Activated CD8-positive, alpha-beta memory T cell treated with anti-CD3 and anti-CD28 coated beads, Interleukin-2, amount 50 U/mL, for 48 hours (primary cell): Measurements from ENCODE around the gene NME9.

Source experiments
- DNase-seq: peaks from one replicate; pipeline ENCODE4 v3.0.0-alpha.2; 2020

The NME9 gene

GRCh38 chr3:138361561-138361971, 31.9 kb upstream of the NME9 start:
- DNase-seq, result no peak

- no peak for DNase-seq
These were observed 31.3 kb upstream of the NME9 start for GRCh38 chr3:138360869-138361525.

- DNase-seq, result no peak
These were observed 30.5 kb upstream of the NME9 start for GRCh38 chr3:138359919-138360868.

DNA sequence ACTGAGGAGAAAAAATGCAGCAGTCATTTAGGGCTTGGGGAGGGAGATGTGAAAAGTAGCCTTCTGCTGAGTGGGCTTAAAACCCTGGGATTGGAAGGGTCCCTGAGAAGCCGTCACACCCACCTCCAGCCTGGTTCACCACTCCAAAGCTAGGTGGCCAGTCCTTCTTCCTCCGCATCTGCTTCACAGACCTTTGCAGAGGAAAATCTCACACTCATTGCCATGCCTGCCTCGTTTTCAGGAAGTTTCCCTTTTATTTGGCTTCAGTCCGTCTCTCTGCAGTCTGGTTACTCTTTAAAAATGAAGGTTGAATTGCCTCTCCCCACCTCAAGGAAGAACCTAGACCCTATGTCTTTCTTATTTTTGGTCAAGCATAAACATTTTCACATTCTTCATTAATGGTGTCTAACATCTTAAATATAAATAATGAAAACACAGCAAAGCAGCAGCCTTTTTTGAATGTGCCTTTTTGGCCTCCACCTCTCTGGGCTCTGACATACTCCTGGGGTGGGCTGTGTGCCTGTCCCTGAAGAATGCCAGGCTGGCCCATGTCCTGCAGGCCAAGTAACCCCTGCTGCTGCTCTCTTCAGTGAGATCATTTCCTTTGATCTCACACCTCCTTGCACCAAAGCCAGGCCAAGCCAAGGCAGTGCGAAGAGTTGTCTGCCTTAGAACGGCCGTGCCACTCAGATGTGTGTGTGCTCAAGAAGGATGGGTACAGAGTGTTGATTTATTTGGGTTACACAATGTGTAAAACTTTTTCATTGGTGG, 29.7 kb upstream of the NME9 start:
- no peak for DNase-seq

DNA sequence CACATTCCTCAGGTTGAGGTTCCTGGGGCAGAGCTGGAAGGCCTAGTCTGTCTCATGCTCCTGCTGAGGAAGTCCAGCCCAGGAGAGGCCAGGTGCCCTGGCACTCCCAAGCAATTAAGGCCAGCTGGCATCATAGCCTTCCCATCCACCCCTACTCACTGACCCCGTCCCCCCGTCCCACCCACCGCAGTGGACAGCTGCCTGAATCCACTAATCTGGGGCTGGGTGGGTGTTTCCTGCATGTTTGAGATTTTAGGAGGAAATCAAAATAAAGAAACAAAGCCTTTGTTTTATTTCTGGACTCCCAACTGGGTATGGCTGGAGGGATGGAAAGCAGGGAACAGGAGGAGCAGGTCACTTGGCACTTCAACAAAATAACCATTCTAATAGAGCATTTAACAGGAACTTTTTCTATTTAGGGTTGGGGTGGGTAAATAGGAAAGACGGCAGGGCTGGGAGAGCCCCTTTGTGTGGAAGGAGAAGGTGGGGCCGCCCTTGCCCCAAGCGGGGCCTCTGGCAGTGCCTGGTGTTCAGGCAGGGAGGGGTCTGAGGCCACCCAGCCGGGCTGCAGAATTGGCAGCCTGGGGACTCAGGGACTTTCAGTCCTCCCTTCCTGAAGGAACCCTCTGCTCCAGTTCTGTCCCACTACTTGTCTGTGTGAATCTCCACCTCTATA, 27.2 kb upstream of the NME9 start:
- DNase-seq, result no peak

- no peak for DNase-seq
These were observed 25.4 kb upstream of the NME9 start for GRCh38 chr3:138355071-138355470.

- DNase-seq, result no peak
These were observed 24.7 kb upstream of the NME9 start for GRCh38 chr3:138354376-138354775.

- no peak for DNase-seq
These were observed 22.4 kb upstream of the NME9 start for GRCh38 chr3:138351916-138352550.

GRCh38 chr3:138351151-138351550, 21.5 kb upstream of the NME9 start:
- DNase-seq, result no peak

- DNase-seq, result no peak
These were observed 20.4 kb upstream of the NME9 start for GRCh38 chr3:138349926-138350665.

DNA sequence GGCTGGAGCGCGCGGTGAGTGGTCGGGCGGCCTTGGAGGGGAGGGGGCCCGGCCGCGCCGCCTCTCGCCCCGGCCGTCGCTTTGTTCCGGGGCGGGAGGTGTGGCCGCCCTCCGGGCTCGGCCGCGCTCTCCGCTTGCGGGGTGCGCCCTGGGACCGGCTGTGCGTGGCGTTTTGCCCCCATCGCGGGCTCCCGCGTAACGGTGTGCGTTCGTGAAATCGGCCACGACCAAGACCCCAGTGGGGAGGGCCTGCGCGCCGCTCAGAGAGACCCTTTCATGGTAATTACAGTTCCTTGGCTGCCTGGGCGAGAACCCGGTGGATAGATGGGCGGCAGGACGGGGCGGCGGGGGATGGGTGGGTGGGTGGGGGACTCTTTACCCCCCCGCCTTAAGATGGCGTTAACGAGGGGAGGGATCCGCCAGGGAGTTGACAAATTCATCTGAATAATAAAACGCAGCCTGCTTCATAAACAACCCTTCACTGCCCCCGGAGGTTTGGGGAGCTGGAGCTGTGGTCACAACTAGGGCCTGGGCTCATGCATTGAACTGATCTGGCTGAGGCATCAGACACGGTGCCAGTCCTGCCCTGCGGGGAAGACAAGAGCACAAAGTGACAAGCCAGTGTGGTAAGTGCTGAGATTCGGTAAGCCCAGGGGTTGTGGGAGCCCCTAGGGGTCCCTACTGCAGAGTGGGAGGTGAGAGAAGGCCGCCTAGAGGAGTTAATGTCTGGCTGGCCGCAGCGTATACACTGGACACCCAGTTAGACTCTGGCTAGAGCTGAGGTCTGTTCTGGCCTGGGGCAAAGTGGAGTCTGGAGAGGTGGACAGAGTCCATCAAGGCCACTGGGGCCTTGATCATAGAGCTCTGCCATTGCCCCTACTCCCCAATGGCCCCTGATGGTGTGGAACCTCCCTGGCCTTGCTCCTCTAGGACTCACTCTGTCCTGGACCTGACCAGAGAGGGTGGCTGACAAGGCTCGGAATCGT, 19.4 kb upstream of the NME9 start:
- DNase-seq, result no peak

- peak; percentile 69 for DNase-seq
These were observed 18.5 kb upstream of the NME9 start, which contains the start of gene MRAS for GRCh38 chr3:138347960-138348753. Gene MRAS (plus strand): TSS chr3:138348579. CDS start chr3:138372884, 24,305 bp downstream.

- no peak for DNase-seq
These were observed 15.1 kb upstream of the NME9 start for GRCh38 chr3:138344754-138345153.

- DNase-seq, result no peak
These were observed 10.9 kb upstream of the NME9 start for GRCh38 chr3:138340511-138340910.

- no peak for DNase-seq
These were observed 9.2 kb upstream of the NME9 start for GRCh38 chr3:138338811-138339210.

DNA sequence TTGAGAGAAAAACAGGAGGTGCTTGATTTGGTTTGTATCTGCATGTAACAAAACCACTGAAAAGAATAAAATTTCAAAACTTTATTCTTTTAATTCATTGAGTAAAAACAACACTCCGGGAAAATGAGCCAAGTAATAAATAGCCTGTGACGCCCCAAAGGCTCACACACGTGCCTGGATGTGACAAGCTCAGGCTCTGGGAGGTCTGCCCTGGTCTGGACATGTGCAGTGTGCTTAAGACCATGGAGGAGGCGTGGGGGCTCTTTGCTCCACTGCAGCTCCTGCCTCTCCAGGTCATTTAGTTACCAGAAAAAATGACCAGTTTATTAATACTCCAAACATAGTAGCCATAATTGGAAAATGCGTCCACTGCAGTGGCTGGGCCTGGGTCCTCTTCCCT, 8.6 kb upstream of the NME9 start:
- DNase-seq, result no peak

- peak; percentile 7 for DNase-seq
These were observed 6.9 kb upstream of the NME9 start for GRCh38 chr3:138336454-138336999.

DNA sequence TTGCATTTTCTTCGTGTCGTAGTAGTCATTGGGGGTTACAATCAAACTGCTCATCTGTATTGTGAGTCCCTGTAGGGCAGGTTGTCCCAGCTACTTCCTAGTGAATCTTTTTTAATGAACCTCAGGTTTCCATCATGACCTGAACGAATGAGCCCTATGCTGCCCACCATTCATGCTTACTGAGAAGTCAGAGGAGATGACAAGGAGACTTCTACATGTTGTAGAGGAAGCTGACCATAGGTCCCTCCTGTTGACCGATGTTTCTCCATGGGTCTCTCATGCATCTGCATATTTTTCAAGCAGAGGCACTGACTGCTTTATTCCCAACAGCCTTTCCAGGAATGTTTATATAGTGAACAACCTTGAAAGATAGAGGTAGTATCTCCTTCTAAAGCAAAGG, 5.0 kb upstream of the NME9 start:
- DNase-seq, result no peak

DNA sequence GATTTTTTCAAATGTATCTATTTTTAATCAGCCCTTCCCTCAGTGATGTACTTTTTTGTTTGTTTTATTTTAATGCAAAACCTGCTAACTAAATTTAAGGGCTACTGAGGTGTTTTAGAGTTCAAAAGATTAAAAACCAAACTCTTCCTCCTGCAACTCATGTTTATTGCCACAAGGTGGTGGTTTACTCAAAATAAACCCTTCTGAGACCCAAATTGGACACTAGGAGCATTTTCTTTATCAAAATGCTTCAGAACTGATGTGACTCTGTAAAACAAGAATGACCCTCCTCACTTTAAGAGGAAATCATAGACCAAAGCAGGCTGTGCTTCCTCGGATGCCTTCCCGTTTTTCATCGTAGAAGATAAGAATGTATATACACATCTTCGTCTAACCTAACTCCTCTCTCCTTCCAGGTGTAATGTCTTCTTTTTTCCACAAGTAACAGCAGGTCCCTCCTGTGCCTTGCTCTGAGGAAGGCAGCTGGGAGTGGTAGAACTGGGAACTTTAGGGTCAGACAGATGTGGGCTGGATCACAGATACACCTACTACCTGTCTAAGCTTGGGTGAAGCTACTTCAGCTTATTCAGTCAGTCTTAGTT, 2.9 kb upstream of the NME9 start:
- no peak for DNase-seq
